ENCODE measurements around the gene LRRC7. TPM values are rescaled to one million over a fixed set of nuclear protein-coding genes. Genes with fewer than 3 reads are reported as not detected.
"Not testable (repeated sequence)": the region's sequence is repeated elsewhere in the genome, so short reads cannot be mapped to it uniquely, and the experiment has no call there.

The LRRC7 gene
- total RNA-seq, 1 experiment from 2014 or later: not detected

DNA sequence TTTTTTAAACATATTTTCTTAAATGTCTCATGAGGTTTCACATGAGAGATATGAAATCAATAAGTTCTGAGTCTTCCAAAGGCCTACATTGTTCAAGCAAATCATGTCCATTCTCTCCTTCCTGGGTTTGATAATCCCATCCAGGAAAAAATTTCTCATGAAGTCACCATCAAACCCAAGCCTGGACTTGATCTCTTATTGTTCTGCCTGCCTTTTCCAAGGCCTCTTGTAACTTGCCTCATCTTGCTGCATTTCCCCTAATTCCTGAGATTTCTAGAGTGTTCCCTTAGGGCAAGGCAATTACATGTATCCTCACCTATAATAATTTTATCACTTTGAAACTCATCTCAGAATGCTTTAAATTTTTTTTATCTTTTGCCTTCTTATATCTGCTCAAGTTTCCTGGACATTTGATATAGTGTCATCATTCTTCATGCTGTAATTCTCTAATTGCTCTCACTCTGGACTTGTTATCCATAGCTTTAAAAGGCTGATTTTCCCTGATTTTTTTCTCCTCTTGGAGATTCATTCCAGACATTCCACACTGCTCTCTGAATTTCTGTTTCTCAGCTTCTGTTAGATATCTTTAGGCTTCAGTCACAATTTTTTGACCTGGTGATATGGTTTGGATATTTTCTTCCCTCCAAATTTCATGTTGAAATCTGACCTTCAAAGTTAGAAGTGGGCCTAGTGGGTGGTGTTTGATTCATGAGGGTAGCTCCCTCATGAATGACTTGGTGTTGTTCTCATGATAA lies 126.4 kb downstream of the LRRC7 start:
- DNase-seq (ENCODE audit: low read depth): no peak

DNA sequence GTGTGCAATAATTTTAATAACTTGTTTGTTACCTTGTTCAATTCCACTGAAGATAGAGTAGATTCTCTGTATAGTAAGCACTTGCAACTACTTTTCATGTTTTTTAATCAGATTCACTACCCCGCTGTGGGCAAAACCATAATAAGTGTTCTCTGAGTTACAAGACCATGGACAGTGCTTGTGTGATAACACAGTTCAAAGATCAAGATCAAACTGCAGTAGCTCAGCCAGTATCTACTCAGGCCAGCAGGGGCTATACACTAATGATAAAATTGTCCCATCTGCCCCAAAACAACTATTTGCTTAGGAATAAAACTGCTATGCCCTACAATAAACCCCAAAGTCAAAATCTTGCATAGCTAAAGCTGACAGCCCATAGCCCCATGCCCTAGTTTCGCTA lies 129.6 kb downstream of the LRRC7 start:
- DNase-seq (ENCODE audit: low read depth): no peak

DNA sequence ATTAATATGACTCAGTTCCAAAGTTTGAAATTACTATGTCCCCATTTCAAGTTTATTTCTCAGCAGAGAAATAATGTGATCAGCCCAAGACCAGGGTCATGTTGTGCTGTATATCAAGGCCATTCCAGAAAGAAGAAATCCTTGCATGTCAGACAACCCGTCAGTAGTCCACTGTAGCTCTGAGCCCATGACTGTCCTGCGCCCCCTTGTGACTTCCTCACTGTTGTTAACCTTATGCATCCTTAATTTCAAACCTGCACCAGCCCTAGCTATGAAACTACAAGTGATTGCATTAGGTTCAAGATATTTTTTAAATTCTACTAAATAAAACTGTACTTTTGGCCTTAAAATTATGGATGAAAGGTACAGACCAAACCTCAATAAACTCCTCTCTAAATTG lies 133.0 kb downstream of the LRRC7 start:
- peak; percentile 29 for DNase-seq (ENCODE audit: low read depth)

DNA sequence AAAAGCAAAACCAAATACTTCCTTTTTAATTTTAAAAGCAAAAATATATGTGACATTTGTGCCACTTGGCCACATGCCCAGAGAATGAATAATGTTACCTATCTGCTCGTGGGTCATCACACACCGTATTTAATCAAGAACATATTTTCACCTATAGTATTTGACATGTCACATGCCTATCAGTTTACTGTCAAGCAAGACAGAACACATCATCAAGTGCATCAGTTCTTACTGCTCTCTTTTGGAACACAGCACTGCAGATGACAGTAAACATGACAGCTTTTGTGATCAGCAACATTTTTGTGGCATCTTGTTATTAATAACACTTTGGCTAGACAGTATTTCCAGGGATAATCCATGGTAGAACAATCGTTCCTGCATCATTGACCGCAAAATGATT lies 134.4 kb downstream of the LRRC7 start:
- DNase-seq (ENCODE audit: low read depth): no peak

DNA sequence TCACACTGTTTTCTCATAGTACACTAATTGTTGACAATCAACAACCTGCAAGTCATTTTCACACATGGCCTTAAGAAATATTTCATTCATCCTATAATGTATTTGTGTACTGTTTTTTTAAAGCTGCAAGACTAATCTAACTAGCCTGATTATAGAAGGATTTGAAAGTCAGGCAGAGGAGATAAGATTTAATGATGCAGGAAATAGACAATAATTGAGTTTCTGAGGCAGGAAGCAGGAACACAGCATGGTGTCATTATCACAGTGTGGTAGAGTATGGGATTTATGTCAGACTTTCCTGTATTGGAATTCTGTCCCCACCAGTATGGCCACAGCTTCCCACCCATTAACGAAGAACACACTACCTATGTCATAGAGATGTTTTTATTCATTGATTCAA lies 138.8 kb downstream of the LRRC7 start:
- no peak for DNase-seq (ENCODE audit: low read depth)

DNA sequence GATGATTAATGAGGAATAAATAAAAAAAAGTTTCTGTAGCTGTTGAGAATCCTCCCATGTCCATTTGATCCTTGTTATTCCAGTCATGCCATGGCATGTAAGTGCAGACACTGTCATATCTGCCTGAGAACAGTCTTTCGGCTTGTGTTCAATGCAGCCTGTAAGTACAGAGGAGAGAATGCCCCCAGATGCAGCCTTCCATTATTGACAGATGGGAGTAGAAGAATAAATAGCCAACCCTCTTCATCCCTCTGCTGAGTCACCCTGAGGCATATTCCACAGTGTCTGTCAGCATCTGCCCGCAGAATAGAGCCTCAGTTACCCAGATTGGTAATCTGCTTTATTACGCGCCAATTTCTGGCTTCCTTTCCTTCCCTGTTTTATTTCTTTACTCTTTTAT lies 139.4 kb downstream of the LRRC7 start:
- DNase-seq (ENCODE audit: low read depth): no peak

DNA sequence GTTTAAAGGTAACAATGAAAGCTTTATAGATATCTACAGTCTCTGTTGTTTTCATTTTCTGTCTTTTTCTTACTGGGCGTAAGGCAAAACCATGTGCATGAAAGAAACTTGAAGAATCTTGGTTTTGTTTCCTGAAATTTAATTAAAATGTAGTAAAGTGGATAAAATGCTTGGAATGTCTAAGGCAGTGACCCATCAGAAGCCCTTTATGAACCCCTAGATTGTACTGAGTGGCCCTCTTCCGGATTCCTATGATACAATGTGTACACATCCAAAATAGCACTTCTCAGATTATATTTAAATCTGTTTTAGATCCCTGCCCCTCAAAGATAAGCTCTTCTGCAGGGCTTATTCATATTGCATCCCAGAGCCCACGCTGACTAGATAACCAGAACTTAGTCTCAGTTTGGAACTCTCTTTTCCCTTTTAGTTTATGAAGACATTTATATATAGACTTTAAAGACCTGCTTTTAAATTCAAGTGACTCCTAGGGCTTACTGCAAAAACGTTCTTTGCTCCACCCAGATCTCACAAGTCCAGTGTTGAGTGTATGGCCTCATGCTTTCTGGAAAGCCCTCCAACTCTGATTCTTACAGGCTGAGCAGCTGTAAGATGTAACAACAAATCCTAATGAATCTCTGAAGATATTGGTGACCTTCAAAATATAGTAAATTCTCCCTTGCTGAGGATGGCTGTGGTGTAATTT lies 142.9 kb downstream of the LRRC7 start:
- DNase-seq (ENCODE audit: low read depth): peak; percentile 10

DNA sequence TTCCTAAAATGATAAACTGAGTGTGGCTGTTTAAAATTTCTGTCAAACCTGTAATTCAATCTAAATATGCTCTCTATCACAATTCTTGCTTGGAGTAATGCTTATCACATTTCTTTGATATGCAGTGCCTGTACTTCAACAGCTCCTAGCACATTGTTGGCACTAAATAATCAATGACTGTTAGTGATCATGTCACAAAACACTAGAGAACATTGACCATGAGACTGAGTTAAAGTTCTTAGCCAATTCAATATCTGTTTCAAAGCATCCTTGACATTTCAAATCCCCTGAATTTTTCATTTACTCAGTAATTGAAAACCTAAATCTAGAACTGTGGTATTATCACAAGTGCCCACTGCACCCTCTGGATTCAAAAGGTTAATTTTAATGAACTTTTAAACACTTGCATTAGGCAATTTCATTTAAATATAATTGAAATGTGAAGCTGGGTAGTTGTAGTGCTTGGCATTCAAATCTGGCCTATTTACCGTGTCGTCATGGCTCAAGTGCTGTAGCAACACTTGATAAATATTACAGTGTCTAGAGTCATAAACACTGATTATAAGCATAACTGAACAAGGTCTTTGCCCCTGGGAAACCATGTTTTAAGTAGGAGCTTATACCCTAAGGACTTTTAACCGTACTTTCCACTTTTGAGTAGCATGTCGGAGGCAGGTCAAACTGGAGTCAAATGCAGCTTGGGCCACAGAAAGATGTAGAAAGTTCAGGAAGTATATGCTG lies 143.6 kb downstream of the LRRC7 start:
- no peak for DNase-seq (ENCODE audit: low read depth)

DNA sequence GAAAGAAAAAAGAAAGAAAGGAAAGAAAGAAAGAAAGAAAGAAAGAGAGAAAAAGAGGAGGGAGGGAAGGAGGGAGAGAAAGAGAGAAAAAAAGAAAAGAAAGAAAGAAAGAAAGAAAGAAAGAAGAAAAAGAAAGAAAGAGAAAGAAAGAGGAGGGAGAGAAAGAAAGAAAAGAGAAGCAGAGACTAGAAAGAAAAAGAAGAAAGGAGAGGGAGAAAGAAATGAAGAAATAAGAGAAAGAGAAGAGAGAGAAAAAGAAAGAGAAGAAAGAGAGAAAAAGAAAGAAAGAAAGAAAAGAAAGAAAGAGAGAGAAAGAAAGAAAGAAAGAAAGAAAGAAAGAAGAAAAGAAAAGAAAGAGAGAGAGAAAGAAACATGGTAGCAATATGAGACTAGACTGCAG lies 150.1 kb downstream of the LRRC7 start:
- not testable (repeated sequence) for DNase-seq (ENCODE audit: low read depth)

DNA sequence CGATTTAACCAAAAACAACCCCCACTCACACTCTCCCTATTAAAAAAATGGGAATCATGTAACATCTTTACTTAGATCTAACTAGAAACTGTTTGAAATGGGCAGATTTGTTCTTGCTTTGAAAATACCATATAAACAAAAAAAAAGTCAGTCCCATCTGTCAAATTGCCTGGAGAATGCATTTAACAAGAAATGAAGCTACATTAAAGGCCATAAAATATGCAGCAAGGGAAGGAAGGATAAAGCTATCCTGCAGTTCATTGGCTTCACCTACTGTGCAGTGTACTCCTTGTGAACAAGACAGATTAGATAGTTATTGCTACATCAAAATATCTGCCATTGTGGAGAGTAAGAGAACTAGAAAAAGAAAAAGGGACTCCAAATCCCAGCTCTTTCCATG lies 160.5 kb downstream of the LRRC7 start:
- DNase-seq (ENCODE audit: low read depth): no peak

DNA sequence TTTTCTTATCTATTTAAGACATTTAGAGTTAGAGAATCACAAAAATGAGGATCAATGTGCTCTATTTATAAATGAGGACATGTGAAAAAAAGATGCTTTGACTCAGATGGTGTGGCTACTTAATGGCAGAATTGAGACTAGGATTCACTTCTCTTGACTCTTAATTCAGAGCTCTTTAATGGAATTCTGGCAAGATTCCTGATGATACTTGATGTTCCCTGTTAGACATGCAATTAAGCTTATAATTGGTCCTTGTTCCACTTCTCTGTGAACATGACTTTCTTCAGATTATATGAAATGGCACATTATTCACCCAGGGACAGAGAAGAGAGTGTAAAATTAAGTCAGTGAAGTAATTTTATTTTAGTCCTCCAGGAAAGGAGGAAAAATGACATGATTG lies 165.3 kb downstream of the LRRC7 start:
- DNase-seq (ENCODE audit: low read depth): no peak

DNA sequence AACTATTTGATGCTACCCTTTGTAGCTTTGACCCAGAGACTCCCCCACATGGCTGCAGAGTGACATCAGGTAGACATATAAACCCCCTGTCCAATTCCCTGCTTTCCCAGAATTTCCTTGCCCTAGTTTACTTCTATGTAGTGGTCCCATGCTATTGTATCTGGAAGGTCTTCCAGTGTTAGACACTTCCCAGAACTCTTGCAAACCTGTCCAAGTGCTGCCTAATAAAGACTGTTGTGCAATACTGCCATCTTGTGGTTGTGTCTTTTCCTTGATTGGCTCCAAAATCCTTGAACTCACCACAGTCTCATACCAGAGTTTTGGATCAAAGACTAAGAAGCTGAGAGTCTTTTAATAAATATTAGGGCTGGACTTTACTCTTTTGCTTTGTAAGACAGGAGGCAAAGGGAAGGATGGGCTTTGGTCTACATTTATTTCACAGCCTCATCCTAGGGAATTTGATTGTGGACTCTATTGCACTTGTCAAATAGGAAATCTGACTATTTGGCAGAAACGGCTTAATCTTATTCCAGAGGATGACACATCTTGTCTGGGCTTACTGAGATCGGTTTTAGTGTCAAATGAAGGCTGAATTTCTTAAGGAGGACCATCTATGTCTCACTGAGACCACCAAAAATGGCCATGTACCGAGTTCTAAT lies 169.9 kb downstream of the LRRC7 start:
- peak; percentile 68 for DNase-seq (ENCODE audit: low read depth)

DNA sequence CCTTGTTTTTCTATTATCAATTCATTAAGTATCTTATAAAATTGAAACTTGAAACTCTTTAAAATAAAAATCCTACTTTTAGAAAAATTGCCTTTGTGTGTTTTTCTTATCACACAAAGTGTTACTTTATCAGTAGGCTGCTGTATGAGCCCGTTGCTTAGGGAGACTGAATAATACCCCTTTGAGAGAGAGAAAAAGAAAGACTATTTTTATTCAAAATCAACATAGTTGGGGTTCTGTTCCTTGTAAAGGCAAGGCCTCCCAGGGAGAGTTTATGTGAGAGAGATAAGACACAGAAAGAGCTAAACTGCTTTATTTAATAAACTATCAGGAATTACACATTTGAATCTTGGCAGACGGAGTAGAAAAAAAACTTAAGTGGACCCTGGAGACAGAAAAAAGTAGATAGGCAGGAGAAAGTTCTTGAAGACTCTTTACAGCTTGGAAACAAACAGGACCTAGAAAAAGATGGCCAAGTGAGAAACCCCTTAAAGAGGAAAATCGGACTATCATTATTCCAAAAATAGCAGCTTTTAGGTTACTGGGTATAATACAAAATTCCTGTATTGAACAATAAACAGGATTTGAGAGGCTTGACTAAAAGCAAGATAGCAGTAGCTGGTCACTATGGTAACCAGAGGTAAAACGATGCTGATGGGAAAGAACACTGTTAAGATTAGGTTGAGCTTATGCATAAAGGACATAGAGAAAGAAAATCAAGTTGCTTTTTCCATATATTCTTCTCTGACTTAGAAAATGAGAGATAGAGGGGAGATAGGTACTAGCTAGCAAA lies 170.9 kb downstream of the LRRC7 start:
- no peak for DNase-seq (ENCODE audit: low read depth)

DNA sequence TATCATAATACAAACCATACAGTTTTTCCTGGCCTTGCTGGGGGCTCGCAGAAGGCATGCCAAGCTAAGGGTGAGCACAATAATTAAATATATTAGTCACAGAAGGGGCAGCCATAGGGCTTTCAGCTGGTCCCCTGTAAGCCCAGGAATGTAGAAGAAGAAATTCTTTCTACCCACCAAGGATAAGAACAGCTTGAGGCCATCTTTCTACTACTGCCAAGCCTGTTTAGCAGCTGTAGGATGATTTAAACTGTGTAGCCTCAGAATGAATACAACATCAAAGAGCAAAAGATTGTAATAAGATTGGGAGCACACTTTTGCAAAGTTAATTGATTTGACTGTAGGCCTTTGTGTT lies 171.5 kb downstream of the LRRC7 start:
- no peak for DNase-seq (ENCODE audit: low read depth)

DNA sequence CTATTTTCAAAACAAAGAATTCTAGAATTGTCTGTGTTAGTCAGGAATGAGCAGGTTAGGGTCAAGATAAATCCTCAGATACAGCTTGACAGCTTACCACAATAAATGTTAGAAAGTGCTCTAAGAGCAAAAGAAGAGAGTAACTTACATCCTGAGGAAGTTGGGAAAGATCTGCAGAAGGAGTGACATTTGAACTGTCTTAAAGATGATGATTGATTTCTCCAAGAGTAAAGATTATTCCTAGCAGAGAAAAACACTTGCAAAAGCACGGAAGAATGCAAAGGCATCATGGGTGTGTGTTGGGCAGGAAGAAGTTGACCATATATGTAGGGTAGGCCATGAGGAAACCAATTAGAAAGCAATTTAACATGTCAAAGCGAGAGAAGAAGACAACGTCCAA lies 175.4 kb downstream of the LRRC7 start:
- DNase-seq (ENCODE audit: low read depth): no peak

DNA sequence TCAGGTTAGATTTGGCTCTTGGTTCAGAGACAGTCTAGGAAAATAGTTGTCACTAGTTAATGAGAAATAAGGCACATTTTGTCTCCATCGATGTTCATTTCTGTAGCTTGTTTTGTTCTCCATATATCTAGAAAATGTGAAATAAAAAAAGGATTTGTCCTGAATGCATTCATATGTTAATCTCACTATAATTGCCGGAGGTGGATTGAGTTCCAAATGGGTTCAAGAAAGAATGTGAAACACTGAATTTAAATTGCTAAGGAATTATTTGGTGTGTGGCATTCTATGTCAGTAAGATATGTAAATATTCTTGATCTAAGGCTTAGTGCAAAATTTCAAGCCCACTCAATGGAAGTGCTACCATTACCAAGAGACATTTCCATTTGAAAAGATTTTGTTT lies 176.7 kb downstream of the LRRC7 start:
- no peak for DNase-seq (ENCODE audit: low read depth)

DNA sequence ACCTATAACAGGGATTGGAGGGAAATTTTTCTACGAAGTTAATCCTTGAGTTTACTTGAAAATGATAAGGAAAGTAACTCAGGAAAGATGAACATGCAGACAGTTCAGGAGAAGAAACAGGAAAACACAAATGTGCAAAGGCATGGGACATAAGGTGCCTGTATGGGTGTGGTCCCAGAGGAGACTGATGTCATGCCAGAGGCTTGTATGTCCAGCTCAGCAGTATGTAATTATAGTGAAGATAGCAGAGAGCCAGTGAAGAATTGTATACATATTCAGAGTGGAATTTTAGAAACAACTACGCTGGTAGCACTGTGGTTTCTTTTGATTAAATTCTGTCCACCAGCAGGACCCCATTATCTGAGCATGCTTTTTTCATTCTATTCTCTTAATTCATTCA lies 179.5 kb downstream of the LRRC7 start:
- no peak for DNase-seq (ENCODE audit: low read depth)

DNA sequence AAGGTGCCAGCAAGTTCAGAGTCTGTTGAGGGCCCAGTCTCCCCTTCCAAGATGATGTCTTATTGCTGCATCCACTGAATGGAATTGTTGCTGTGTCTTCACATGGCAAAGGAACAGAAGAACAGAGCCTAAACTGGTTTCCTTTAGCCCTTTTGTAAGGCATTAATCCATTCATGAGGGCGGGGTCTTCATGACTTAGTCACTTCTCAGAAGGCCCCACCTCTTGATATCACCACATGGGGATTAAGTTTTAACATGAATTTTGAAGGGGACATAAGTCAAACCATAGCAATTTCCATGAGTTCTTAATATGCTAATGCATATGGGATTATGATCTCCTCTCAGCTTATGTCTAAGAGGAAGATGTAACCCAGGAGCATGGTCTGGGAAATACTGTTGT lies 182.9 kb downstream of the LRRC7 start:
- no peak for DNase-seq (ENCODE audit: low read depth)

DNA sequence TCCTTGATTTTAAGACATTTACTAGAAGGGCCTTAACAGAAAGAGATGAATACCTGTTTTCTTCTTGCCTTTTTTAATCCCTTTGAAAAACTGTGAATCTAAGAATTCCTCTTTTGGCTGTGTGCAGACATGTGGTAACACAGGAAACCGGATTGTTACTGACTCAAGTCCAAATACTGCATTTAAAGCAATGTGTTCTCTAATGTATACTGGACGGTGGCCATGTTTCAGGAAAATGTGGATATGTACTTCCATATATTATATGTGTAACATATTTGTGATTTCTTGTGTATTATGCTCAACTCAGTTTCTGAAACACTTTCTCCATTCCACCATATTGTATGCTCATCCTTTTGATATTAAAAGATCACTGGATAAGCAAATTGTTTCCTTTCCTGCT lies 185.1 kb downstream of the LRRC7 start:
- DNase-seq (ENCODE audit: low read depth): no peak

DNA sequence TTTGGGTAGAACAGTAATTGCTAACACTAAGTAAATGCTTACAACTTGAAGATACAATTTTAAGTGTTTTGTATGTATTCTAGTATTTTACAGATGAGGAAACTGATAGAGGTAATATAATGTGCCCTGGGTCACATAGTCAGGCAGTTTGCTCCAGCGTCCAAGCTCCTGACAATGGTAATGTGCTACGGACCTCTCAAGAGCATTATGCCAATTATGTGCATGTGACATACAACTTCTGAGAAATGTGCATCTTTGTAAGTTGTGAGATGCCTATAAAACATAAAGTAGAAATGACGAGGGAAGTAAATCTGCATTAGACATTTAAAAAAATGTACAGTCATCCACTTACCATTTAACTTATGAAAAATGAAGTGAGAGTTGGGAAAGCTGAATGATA lies 186.8 kb downstream of the LRRC7 start:
- no peak for DNase-seq (ENCODE audit: low read depth)

DNA sequence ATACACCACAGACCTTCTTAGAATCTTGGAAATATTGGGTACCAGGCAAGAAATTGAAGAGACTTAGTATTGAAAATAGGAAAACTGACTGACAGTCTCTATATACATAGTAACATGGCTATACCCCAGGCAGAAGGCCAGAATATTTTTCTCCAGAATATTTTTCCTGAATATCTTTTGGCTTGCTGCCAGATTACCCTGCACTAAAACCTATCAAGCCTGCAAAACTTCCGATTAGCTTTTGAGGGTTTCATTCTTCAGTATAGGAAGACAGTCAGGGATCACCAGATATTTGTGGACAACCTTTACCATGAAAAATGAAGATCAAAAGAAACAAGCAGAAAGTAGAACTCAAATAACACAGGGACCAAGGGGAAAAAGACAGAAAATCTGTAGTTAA lies 187.9 kb downstream of the LRRC7 start:
- no peak for DNase-seq (ENCODE audit: low read depth)
